Measurements from ENCODE around the gene EFCAB8.

The EFCAB8 gene

DNA sequence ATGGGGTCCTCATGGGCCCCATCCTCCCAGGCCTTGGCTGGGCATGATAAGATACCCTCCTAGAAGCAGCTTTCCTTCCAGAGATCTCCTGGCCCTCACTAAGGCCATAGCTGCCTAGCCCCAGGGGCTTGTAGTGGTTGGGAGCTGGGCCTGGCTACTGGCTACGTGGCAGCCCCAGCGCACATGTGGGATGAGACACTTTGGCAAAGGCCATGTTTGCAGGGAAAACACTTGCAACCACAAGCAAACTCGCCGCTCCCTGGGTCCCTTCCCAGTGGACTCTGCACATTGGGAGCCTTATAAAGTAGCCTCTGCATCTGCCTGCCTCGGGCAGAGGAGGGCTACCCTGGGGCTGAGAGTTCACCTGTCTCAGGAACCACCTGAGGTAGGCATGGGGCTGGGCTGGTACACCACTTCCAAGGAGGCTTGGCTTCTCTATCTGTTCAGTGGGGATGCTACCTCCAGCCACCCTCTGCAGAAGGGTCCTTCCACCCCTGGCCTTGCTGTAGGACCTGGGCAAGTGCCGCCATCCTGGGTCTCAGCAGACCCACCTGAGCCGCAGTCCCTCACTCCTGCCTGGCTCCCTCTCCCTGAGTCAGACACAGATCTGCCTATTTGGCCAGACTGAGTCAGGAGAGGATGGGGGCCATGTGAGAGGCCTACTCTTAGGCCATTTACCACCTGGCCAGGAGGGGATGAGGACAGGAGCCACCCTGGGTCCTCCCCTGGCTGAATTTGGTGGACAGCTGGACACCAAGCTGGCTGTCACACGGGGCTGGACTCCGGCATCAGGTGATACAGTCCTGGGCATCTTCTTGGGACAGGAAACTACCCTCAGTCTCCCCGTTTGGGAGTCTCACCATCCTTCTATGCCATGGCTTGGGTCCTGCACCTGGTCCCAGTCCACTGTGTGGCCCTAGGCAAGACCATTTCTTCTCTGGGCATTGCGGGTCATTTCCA is 148.9 kb downstream of the EFCAB8 start, which contains the start of gene BPIFB2:
TSS of gene BPIFB2 (plus strand) at position 329 of the 960 bp plus-strand sequence. CDS start 871 bp downstream, outside the sequence.
- no peak for ATAC-seq
- TF ChIP-seq PATZ1 (CRISPR knock-in tag; IDR thresholded peaks at IDR 0.05; ENCODE audit: borderline replicate concordance): no peak
- TF ChIP-seq CSDC2 (CRISPR knock-in tag; IDR thresholded peaks at IDR 0.05): no peak
- TF ChIP-seq ARNTL (CRISPR knock-in tag; IDR thresholded peaks at IDR 0.05; ENCODE audit: borderline replicate concordance, low read depth): no peak
- TF ChIP-seq ESRRG (CRISPR knock-in tag; IDR thresholded peaks at IDR 0.05): no peak
- TF ChIP-seq ZFP30 (CRISPR knock-in tag; IDR thresholded peaks at IDR 0.05): no peak
- TF ChIP-seq ZNF565 (CRISPR knock-in tag; conservative IDR thresholded peaks at IDR 0.05; ENCODE audit: low read depth): no peak
- no peak for TF ChIP-seq BACH2 (CRISPR knock-in tag; IDR thresholded peaks at IDR 0.05; ENCODE audit: borderline replicate concordance)
- no peak for TF ChIP-seq POU6F1 (CRISPR knock-in tag; IDR thresholded peaks at IDR 0.05; ENCODE audit: borderline replicate concordance, low read depth)
- no peak for TF ChIP-seq PPARA (CRISPR knock-in tag; IDR thresholded peaks at IDR 0.05; ENCODE audit: borderline replicate concordance)
- TF ChIP-seq CSRNP3 (CRISPR knock-in tag; IDR thresholded peaks at IDR 0.05): no peak
- TF ChIP-seq ISL1 (CRISPR knock-in tag; IDR thresholded peaks at IDR 0.05): no peak
- TF ChIP-seq ZNF8 (CRISPR knock-in tag; IDR thresholded peaks at IDR 0.05): no peak
- TF ChIP-seq ZFP3 (CRISPR knock-in tag; IDR thresholded peaks at IDR 0.05): no peak
- TF ChIP-seq RARB (CRISPR knock-in tag; IDR thresholded peaks at IDR 0.05): no peak
- TF ChIP-seq CREB5 (CRISPR knock-in tag; IDR thresholded peaks at IDR 0.05; ENCODE audit: low read depth): no peak
- no peak for TF ChIP-seq TOX (CRISPR knock-in tag; IDR thresholded peaks at IDR 0.05; ENCODE audit: borderline replicate concordance)
- TF ChIP-seq TCF4 (CRISPR knock-in tag; IDR thresholded peaks at IDR 0.05; ENCODE audit: borderline replicate concordance): no peak
- TF ChIP-seq ZNF70 (CRISPR knock-in tag; IDR thresholded peaks at IDR 0.05): no peak
- TF ChIP-seq GLIS3 (CRISPR knock-in tag; IDR thresholded peaks at IDR 0.05): no peak

DNA sequence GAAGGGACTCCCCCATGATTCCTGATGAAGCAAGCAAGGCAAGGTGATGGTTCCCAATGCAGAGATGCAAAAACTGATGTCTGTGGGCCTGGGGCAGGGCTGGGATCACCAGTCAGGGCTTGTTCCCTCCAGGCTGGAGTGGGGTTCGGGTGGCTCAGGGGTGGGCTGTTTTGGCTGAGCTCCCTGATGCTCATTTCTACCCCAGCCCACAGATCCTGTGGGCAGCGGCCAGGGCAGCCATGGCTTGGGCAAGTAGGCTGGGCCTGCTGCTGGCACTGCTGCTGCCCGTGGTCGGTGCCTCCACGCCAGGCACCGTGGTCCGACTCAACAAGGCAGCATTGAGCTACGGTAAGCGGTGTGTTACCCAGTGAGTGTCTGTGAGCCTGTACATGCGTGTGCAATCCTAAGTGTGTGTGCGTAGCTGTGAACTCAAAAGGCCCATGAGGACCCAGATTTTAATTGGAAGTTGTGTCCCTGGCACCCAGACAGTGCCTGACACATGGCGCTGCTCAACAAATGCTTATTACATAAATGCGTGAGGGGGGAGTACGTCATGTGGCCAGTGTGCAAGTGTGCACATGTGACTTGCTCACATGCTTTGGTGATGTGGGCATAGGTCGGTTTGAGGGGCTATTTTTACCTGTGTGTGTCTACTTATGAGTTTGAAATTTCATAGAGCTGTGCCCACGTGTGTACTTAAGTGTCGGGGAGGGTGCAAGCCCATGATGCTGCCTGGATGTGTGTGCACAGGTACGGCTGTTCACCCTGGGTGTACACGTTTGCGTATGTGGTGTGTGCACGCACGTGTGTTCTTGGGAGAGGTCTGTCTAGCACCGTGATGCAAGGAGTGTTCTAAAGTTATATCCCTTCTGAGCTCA is 149.9 kb downstream of the EFCAB8 start:
- ATAC-seq: no peak
- TF ChIP-seq ARNTL (CRISPR knock-in tag; IDR thresholded peaks at IDR 0.05; ENCODE audit: borderline replicate concordance, low read depth) (no peak), SNAI2 (CRISPR knock-in tag; IDR thresholded peaks at IDR 0.05) (no peak), GLIS3 (CRISPR knock-in tag; IDR thresholded peaks at IDR 0.05) (no peak), BACH2 (CRISPR knock-in tag; IDR thresholded peaks at IDR 0.05; ENCODE audit: borderline replicate concordance) (no peak), RARB (CRISPR knock-in tag; IDR thresholded peaks at IDR 0.05) (no peak), ISL1 (CRISPR knock-in tag; IDR thresholded peaks at IDR 0.05) (no peak)

All from SK-N-SH treated with all-trans-retinoic acid at 6 μM for 48 hours (cell line).